GM18951 (cell line): Measurements from ENCODE around the gene TESPA1.

ENCODE experiments used
- POLR2A ChIP-seq: IDR thresholded peaks from 4 replicates; pipeline ENCODE4 v1.6.1; 2011; ENCODE audit warnings: mild to moderate bottlenecking; ENCODE audit not compliant: insufficient read length, insufficient read depth; ENCODE audit errors: extremely low read depth
- in situ Hi-C: fragments of 300-500 bp; cut with MboI; formaldehyde crosslinking; loops from one replicate; pipeline ENCODE4 v1.12.0; 2022; ENCODE audit warnings: low sequenced_read_pairs, mixed read lengths, inconsistent platforms; ENCODE audit not compliant: unreplicated experiment

Gene TESPA1

GRCh38 chr12:54975272-54975671 lies 9.3 kb downstream of the TESPA1 start:
- TF ChIP-seq POLR2A: no peak
- in situ Hi-C loops: no loop called here

DNA sequence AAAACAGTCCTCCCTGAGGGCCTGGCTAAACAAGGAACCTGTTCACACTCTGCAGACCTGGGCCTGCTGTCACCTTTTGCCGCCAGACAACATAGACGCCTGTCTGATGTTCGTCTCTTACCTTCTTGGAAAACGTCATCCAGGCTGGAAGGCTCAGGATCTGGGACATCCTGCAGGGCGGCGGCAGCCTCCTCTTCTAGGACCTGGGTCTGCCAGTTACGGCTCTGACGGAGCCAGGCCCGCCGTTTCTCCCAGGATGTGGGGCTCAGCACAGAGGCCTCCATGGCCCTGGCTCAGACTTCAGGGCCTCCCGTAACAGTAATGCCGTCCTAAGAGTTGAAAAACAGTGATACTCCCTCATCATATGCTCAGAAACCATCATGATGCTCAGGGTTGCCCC lies 10.3 kb downstream of the TESPA1 start:
- no peak for TF ChIP-seq POLR2A
- in situ Hi-C loops: no loop called here

DNA sequence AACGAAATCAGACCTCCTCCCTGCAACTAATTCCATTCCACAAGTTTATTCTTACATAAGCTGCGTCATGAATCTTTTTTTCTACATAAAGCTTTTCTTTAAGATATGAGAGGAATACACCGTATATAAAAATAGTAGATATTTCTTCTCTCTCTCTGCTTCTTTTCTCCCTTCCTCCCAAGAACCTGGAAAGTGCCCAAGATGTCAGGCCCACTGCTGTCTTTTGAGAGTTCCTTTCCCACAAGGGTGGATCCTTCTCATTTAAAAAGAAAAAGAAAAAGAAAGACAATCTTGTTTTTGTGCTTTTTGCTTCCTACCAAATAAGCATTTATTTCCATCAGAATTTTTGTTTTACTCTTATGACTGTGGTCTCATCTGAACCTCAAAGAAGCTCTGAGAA lies 11.0 kb downstream of the TESPA1 start:
- in situ Hi-C loops: no loop called here
- TF ChIP-seq POLR2A: no peak

- in situ Hi-C loops: no loop called here
- no peak for TF ChIP-seq POLR2A
Measured at GRCh38 chr12:54970741-54971140, 13.8 kb downstream of the TESPA1 start.

DNA sequence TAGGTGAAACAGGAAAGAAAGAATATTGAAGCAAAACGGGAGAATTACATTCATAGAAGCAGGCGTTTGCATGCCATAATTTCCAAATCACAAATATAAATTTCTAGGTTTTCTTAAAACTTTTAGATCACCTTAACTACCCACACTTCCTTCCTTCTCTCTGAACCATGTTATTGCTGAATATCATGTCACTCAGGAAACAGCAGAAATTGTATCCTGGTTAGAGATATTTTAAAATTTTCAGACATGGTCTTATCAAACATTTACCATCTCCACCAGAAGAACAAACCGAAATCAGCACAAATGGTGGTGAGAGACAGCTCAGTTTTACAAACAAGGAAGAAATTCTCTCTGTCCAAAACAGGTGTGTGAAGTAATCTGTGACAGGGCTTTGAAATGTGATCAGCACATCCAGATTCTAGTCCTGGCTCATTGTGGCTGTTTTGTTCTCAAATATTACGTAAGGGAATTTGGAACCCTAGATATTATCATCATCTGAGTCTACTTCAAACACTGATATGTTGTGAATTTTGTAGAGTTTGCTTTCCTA lies 16.3 kb downstream of the TESPA1 start:
- in situ Hi-C loops: no loop called here
- no peak for TF ChIP-seq POLR2A

- in situ Hi-C loops: no loop called here
- no peak for TF ChIP-seq POLR2A
Measured at GRCh38 chr12:54967461-54967860, 17.1 kb downstream of the TESPA1 start.

GRCh38 chr12:54961190-54961589 lies 23.4 kb downstream of the TESPA1 start:
- no peak for TF ChIP-seq POLR2A
- in situ Hi-C loops: no loop called here

- in situ Hi-C loops: loop anchor here (10.0 kb wide), 1 partner anchor 215 kb away; no protein-coding TSS in a partner anchor
- no peak for TF ChIP-seq POLR2A
Measured at GRCh38 chr12:54959291-54960018, 25.1 kb downstream of the TESPA1 start.

DNA sequence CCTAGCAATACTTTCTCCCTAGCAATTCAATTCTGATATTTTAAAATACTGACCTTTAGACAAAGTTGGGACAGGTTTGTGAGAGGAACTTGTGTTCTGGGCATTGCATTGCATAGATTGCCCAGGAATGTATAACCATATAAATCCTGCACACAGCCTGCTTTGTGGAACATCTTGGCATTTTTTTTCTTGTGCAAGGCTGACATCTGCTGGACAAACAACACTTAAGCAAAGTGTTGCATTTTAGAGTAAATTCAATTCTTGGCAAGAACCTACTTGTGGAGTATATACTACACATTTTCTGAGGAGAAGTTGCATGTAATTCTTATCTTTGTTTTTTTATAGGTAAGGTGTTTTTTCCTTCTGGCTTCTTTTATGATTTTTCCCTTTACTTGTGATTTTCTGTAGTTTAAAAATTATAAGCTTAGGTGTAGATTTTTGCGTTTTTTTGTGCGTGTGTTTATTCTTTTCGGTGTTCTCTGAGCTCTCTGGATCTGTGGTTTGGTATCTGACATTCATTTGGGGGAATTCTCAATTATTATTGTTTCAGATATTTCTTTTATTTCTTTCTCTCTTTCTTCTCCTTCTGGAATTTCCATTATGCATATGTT lies 26.4 kb downstream of the TESPA1 start:
- in situ Hi-C loops: loop anchor here (10.0 kb wide), 1 partner anchor 213 kb away; no protein-coding TSS in a partner anchor
- TF ChIP-seq POLR2A: no peak

DNA sequence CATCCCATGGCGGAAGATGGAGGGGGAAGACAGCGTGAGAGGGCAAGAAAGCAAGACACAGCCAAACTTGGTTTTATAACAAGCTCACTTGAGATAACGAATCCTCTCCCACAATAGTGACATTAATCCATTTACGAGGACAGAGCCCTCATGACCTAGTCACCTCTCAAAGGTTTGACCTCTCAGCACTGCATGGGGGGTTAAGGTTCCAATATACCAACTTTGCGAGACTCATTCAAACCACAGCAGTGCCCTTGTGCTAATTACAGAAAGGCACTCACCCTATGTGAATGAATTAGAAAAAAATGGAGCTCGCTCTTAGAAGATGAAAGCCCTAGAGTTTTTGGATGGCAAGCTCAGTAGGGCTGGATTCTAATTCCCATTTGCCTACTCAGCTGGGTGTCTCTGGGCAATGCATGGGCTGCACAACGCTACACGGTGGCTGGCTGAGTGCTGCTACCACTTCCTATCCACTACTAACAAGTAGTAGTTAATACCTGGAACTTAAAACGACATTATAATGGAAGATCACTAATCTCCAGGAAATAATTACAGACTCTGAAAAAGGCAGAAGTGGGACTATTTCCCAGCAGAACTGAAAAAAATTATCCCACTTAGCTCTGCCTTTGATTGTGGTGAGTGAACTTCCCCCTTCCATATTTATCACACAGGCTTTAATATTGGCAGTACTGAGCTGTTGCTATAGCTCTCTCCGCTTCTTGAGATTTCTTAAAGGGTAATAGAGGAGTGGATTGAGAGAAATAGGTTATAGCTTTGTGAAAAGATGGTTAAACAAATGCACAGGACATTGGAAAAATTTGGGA lies 27.5 kb downstream of the TESPA1 start:
- no peak for TF ChIP-seq POLR2A

GRCh38 chr12:54956322-54956721 lies 28.2 kb downstream of the TESPA1 start:
- TF ChIP-seq POLR2A: no peak
- in situ Hi-C loops: loop anchor here (10.0 kb wide), 1 partner anchor 212 kb away; no protein-coding TSS in a partner anchor

More for the DNA sequence above, 27.5 kb downstream of the TESPA1 start:
- in situ Hi-C loops: loop anchor here (10.0 kb wide), 1 partner anchor 212 kb away; no protein-coding TSS in a partner anchor

DNA sequence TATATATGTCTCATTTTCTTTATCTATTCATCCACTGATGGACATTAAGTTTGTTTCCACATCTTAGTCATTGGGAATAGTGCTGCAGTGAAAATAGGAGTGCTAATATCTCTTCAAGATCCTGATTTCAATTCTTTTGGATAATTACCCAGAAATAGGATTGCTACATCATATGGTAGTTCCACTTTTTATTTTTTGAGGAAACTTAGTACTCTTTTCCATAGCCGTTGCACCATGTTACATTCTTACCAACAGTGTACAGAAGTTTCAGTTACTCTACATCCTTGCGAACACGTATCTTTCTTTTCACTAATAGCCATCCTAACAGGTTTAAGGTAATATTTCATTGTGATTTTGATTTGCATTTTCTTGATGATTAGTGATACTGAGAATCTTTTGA lies 29.8 kb downstream of the TESPA1 start:
- in situ Hi-C loops: loop anchor here (10.0 kb wide), 1 partner anchor 210 kb away; no protein-coding TSS in a partner anchor
- TF ChIP-seq POLR2A: no peak

GRCh38 chr12:54954228-54954627 lies 30.3 kb downstream of the TESPA1 start:
- no peak for TF ChIP-seq POLR2A

More at GRCh38 chr12:54954228-54954627, 30.3 kb downstream of the TESPA1 start:
- in situ Hi-C loops: loop anchor here (10.0 kb wide), 1 partner anchor 209 kb away; no protein-coding TSS in a partner anchor
